ENCODE data around the gene ATG9B.
A peak's percentile ranks its signal among the peaks of the same experiment; 100 is the strongest.
"Not testable (repeated sequence)": the region's sequence is repeated elsewhere in the genome, so short reads cannot be mapped to it uniquely, and the experiment has no call there.

ATG9B gene

GRCh38 chr7:151038951-151039849, 14.9 kb upstream of the ATG9B start:
- DNase-seq (ENCODE audit: low read depth in 3 of 3), result peak; percentile 56 to 87 (median 73)

GRCh38 chr7:151035902-151036301, 11.6 kb upstream of the ATG9B start:
- no peak for DNase-seq (ENCODE audit: low read depth in 3 of 3)

GRCh38 chr7:151035026-151035717, 10.9 kb upstream of the ATG9B start:
- DNase-seq (ENCODE audit: low read depth in 3 of 3), result no peak

GRCh38 chr7:151034312-151035025, 10.2 kb upstream of the ATG9B start:
- DNase-seq (ENCODE audit: low read depth in 3 of 3), result no peak

- DNase-seq (ENCODE audit: low read depth in 3 of 3), result no peak
Measured at GRCh38 chr7:151033864-151034249, 9.6 kb upstream of the ATG9B start.

- DNase-seq (ENCODE audit: low read depth in 3 of 3), result no peak
Measured at GRCh38 chr7:151032936-151033863, 8.9 kb upstream of the ATG9B start.

- DNase-seq (ENCODE audit: low read depth in 3 of 3), result no peak
Measured at GRCh38 chr7:151031011-151031410, 6.7 kb upstream of the ATG9B start.

GRCh38 chr7:151028948-151029501, 4.7 kb upstream of the ATG9B start:
- no peak for DNase-seq (ENCODE audit: low read depth in 3 of 3)

- DNase-seq (ENCODE audit: low read depth in 3 of 3), result peak; percentile 92 to 97 (median 96)
Measured at GRCh38 chr7:151028131-151028947, 4.0 kb upstream of the ATG9B start, which contains the start of gene ABCB8. Gene ABCB8 (plus strand): TSS chr7:151028450. CDS start chr7:151028516, 66 bp downstream.

GRCh38 chr7:151027728-151028130, 3.4 kb upstream of the ATG9B start:
- DNase-seq (ENCODE audit: low read depth in 3 of 3), result not testable (repeated sequence)

GRCh38 chr7:151026771-151027727, 2.8 kb upstream of the ATG9B start:
- DNase-seq (ENCODE audit: low read depth in 3 of 3), result not testable (repeated sequence)

GRCh38 chr7:151025924-151026671, 1.8 kb upstream of the ATG9B start:
- no peak for DNase-seq (ENCODE audit: low read depth in 3 of 3)

GRCh38 chr7:151023232-151023631, 1.1 kb downstream of the ATG9B start:
- no peak for DNase-seq (ENCODE audit: low read depth in 3 of 3)

- no peak for DNase-seq (ENCODE audit: low read depth in 3 of 3)
Measured at GRCh38 chr7:151020231-151020630, 4.1 kb downstream of the ATG9B start.

GRCh38 chr7:151019130-151019447, 5.2 kb downstream of the ATG9B start:
- no peak for DNase-seq (ENCODE audit: low read depth in 3 of 3)

- DNase-seq (ENCODE audit: low read depth in 3 of 3), result peak in 1 of 3 experiments; percentile 36
Measured at GRCh38 chr7:151018421-151019129, 5.7 kb downstream of the ATG9B start.

GRCh38 chr7:151017953-151018420, 6.3 kb downstream of the ATG9B start:
- peak; percentile 59 to 84 (median 64) for DNase-seq (ENCODE audit: low read depth in 3 of 3)
